Activated CD8-positive, alpha-beta memory T cell treated with anti-CD3 and anti-CD28 coated beads for 36 hours (primary cell): Measurements from ENCODE around the gene COX8A. TPM values are rescaled to one million over a fixed set of nuclear protein-coding genes. Genes with fewer than 3 reads are reported as not detected.
"Not testable (repeated sequence)": the region's sequence is repeated elsewhere in the genome, so short reads cannot be mapped to it uniquely, and the experiment has no call there.

ENCODE experiments used
- CTCF ChIA-PET: fragments of 350-600 bp; sonication (Branson Sonifier 250); formaldehyde crosslinking; loops from one replicate; lab custom pipeline; 2021; ENCODE audit warnings: antibody characterized with exemption; lab: Charles Lee
- POLR2A ChIA-PET: fragments of 350-600 bp; sonication (Branson Sonifier 250); formaldehyde crosslinking; loops from one replicate; lab custom pipeline; 2021; ENCODE audit warnings: antibody characterized with exemption; lab: Charles Lee
- total RNA-seq, 2 experiments: library from RNA; stranded (reverse); gene quantifications; one replicate each; pipeline ENCODE4 v1.2.3, GENCODE V29; 2021

COX8A gene
- total RNA-seq, 2 experiments from 2014 or later: 393 to 446 TPM

DNA sequence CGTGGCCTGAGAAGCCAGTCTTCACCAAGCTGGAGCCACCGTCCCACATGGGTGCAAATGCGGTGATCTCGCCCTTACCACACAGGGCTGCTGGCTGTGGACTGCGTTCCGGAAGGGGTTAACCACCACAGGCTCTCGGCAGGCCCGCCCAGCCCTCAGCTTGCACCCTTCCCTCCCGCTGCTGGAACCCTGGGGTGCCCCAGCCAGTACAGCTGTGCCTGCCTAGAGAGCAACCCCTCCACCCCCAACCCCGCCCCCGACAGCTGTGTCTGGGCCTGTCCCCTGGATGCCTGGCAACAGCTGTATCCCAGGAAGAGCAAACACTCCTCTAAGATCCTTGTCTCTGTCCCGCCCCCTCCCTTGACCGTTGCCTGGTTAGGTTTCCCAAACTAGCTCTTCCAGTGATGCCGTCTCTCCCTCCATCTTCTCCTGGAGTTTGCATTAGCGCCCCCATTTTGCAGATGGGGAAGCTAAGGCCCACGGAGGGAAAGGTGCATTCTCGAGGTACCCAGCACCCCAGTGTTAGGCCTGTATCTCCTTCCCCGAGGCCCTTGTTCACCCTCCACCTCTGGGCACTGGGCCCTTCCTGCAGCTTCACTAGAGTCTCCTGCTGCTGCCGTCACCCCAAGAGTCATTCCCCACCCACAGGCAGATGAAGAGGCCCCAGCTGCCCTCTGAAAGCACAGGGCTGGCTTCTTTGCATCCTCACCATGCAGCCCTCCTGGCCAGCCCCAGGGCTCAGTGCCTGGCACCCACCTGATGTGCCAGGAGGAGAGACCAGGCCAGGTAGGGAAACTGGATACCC lies 12.6 kb upstream of the COX8A start:
- POLR2A ChIA-PET: interaction anchor here (0.6 kb wide), 1 partner anchor 213 kb away, joined by 7 read pairs; no protein-coding TSS in a partner anchor

GRCh38 chr11:63963895-63964294 lies 10.5 kb upstream of the COX8A start:
- CTCF ChIA-PET: interaction anchor here (0.6 kb wide), 1 partner anchor 39 kb away, joined by 5 read pairs; no protein-coding TSS in a partner anchor
- POLR2A ChIA-PET: not testable (repeated sequence)

More for the DNA sequence above, 12.6 kb upstream of the COX8A start:
- CTCF ChIA-PET: interaction anchor here (1.2 to 1.7 kb wide), 3 partner anchors 11 to 191 kb away, joined by 3 to 5 read pairs (median 5); no protein-coding TSS in a partner anchor

DNA sequence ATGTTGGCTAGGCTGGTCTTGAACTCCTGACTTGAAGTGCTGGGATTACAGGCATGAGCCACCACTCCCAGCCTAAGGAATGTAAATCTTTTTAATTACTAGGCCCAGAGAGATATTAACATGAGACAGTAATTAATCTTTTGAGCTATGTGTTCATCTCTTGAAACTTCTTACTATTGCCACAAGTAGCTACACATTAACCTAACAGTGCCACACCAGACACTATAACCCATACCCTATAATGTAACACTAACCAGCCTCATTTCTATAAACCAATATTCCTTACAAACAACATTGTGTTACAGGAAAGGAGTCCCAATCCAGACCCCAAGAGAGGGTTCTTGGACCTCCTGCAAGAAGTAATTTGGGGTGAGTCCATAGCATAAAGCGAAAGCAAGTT lies 8.0 kb upstream of the COX8A start:
- ChIA-PET CTCF (interaction anchor here (0.6 kb wide), 1 partner anchor 13 kb away, joined by 3 read pairs; no protein-coding TSS in a partner anchor), POLR2A (no interaction called here)

DNA sequence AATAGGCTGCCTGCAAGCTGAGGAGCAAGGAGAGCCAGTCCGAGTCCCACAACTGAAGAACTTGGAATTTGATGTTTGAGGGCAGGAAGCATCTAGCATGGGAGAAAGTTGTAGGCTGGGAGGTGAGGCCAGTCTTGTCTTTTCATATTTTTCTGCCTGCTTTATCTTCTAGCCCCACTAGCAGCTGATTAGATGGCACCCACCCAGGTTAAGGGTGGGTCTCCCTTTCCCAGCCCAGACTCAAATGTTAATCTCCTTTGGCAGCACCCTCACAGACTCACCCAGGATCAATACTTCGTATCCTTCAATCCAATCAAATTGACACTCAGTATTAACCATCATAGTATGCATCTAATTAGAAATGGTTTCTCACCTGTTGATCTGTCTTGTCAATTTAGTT lies 5.0 kb upstream of the COX8A start:
- ChIA-PET POLR2A (interaction anchor here (0.5 kb wide), 1 partner anchor 149 kb away, joined by 3 read pairs; no protein-coding TSS in a partner anchor), CTCF (interaction anchor here (0.7 to 1.0 kb wide), 2 partner anchors 31 to 101 kb away, joined by 3 to 4 read pairs; no protein-coding TSS in a partner anchor)

- ChIA-PET POLR2A (no interaction called here), CTCF (no interaction called here)
Observed at GRCh38 chr11:63970902-63971301, 3.5 kb upstream of the COX8A start.

DNA sequence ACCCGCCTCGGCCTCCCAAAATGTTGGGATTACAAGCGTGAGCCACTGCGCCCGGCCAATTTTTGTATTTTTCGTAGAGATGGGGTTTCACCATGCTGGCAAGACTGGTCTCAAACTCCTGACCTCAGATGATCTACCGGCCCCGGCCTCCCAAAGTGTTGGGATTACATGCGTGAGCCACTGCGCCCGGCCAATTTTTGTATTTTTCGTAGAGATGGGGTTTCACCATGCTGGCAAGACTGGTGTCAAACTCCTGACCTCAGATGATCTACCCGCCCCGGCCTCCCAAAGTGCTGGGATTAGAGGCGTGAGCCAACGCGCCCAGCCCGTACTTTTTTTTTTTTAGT lies 535 bp upstream of the COX8A start:
- POLR2A ChIA-PET: not testable (repeated sequence)

DNA sequence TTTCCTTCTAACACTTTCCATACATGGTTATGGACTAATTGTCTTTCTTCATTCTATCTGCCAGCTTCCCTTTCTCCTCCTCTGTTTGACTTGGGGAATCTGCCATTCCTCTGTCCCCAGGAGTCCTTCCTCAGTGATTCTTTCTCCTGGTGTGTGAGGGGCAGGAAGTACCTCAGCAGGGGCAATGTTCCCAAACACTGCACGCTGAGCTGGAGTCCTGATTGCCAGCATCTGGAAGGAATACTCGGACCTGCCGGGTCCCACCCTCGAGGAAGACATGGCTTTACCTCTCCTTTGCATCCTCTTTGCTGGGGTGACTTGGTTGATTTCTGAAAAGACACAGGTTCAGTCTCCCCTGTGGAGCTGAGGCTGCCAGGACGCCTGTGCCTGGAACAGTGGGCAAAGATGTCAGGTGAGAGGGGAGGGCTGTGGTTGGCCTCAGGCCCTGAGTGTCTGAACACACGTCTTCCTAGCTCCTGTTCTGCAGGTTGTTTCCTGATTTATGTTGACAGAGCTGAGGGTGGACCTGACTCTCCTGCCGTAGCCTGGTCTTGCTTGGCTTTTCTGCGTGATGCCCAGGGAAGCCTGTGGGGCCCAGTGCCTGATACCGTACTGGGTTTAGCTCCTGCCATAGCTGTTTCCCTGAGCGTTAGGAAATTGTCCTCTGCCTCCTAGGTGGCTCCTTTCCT lies 4.3 kb downstream of the COX8A start:
- POLR2A ChIA-PET: no interaction called here
- CTCF ChIA-PET: interaction anchor here (1.1 kb wide), 1 partner anchor 174 kb away, joined by 3 read pairs; no protein-coding TSS in a partner anchor

More for the DNA sequence above, 535 bp upstream of the COX8A start:
- CTCF ChIA-PET: interaction anchor here (0.6 to 1.0 kb wide), 3 partner anchors 12 to 319 kb away, joined by 3 to 4 read pairs (median 3); partner anchors contain the start of gene OTUB1

GRCh38 chr11:63979426-63979825 lies 5.0 kb downstream of the COX8A start:
- POLR2A ChIA-PET: no interaction called here
- CTCF ChIA-PET: interaction anchor here (1.0 to 1.1 kb wide), 2 partner anchors 20 to 174 kb away, joined by 3 read pairs; no protein-coding TSS in a partner anchor

DNA sequence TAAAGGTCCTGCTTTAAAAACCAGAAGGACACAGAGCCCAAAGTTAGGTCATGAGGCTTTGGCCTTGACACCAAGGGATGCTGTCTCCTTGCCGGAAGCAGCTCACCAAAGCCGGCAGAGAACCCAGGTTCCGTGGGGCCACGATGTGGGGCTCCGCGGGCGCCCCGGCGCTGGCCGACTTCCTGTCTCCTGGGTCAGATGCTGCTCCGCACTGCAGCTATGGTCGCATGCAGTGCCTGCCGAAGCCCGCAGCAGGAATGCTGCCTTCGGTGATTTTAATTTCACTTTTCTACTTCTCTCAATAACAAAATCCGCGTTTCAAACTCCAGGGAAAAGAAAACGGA lies 11.4 kb downstream of the COX8A start:
- ChIA-PET POLR2A (interaction anchor here (0.7 kb wide), 1 partner anchor 535 kb away, joined by 3 read pairs; no protein-coding TSS in a partner anchor), CTCF (interaction anchor here (1.0 to 1.1 kb wide), 4 partner anchors 11 to 164 kb away, joined by 3 to 5 read pairs (median 4); partner anchors contain the start of gene COX8A)

DNA sequence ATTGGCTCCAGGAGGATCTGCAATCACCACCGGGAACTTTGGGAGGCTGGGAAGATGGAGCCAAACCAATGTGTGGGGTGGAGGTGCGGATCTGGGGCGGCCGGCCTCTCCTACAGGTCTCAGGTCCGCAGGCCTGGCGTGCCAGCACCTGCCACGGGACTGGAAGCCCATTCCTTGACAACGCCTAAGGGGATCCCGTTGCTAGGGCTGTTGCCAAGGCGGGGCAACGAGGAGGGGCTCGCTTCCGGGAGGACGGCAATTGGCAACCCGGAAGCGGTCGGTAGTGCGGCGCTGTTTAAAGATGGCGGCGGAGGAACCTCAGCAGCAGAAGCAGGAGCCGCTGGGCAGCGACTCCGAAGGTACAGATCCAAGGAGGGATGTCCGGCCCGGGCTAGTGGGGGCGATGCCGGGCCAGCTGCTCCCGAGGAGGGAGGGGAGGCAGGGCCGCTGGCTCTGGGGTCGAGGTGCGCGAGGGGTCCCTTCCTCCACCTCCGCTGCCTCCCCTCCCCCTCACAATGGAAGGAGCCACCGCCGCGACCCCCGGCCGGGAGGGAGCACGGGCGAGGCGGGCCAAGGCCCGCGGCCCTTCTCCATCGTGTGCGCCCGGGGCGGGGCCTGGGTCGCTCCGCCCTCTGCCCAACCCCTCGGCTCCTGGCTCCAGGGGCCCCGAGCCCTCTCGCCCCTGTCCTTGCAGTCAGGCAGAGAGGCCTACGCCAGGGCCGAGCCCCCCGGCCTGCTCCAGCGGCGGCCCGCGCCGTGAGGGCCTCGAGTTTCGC lies 11.9 kb downstream of the COX8A start, which contains the start of gene OTUB1:
Gene OTUB1, plus strand, starts transcription at position 283 of the 776 bp plus-strand sequence. Its CDS starts 19 bp downstream, at position 302.
- ChIA-PET POLR2A (no interaction called here), CTCF (interaction anchor here (1.0 to 4.8 kb wide), 5 partner anchors 12 to 163 kb away, joined by 3 to 29 read pairs (median 4); partner anchors contain the start of gene COX8A)

- ChIA-PET CTCF (interaction anchor here (4.8 kb wide), 1 partner anchor 14 kb away, joined by 29 read pairs; no protein-coding TSS in a partner anchor), POLR2A (no interaction called here)
Observed at GRCh38 chr11:63986932-63987513, 12.6 kb downstream of the COX8A start.

DNA sequence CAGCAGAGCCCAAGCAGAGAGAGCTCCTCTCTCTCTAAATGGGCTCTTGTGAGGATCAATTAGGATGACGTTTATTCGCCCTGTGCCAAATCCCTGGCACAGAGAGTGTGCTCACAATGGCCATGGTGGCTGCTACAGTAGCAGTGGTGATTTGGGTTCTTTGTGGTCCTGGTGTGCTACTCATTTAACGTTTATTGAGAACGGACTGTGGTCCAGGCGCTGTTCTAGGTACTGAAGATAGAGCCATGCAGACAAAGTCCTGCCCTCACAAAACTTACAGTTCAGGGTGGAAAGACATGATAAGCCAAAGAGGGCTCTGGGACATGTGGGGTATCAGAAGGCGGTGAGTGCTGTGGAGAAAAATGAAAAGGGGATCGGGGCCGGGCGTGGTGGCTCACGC lies 17.1 kb downstream of the COX8A start:
- CTCF ChIA-PET: interaction anchor here (1.0 to 4.8 kb wide), 3 partner anchors 9 to 157 kb away, joined by 3 to 29 read pairs (median 3); no protein-coding TSS in a partner anchor
- POLR2A ChIA-PET: interaction anchor here (1.1 kb wide), 1 partner anchor 193 kb away, joined by 3 read pairs; no protein-coding TSS in a partner anchor

GRCh38 chr11:63993100-63993499 lies 18.7 kb downstream of the COX8A start:
- CTCF ChIA-PET: no interaction called here
- POLR2A ChIA-PET: no interaction called here

GRCh38 chr11:63993993-63994392 lies 19.6 kb downstream of the COX8A start:
- ChIA-PET POLR2A (no interaction called here), CTCF (interaction anchor here (0.6 kb wide), 1 partner anchor 32 kb away, joined by 3 read pairs; no protein-coding TSS in a partner anchor)

DNA sequence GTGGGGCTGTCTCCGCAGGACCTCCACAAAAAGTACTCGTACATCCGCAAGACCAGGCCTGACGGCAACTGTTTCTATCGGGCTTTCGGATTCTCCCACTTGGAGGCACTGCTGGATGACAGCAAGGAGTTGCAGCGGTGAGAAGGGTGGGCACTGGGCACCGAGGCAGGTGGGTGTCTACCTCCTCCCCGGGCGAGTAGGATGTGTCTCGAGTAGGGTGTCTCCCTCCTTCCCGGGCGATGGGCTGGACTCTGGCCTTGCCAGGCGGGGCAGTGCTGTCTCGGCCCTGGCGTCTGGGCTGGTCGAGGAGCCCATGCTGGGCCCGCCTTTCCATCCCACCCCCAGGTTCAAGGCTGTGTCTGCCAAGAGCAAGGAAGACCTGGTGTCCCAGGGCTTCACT lies 22.1 kb downstream of the COX8A start:
- POLR2A ChIA-PET: no interaction called here
- CTCF ChIA-PET: interaction anchor here (0.5 to 1.0 kb wide), 2 partner anchors 161 to 200 kb away, joined by 3 to 4 read pairs; no protein-coding TSS in a partner anchor

GRCh38 chr11:63997104-63997700 lies 22.8 kb downstream of the COX8A start:
- CTCF ChIA-PET: interaction anchor here (3.7 kb wide), 1 partner anchor 155 kb away, joined by 32 read pairs; no protein-coding TSS in a partner anchor

GRCh38 chr11:63997801-63998337 lies 23.4 kb downstream of the COX8A start:
- ChIA-PET CTCF (interaction anchor here (0.6 to 3.7 kb wide), 2 partner anchors 68 to 154 kb away, joined by 4 to 32 read pairs; no protein-coding TSS in a partner anchor), POLR2A (no interaction called here)

More at GRCh38 chr11:63997104-63997700, 22.8 kb downstream of the COX8A start:
- POLR2A ChIA-PET: no interaction called here
